ENCODE measurements around the gene PIWIL4. TPM values are rescaled to one million over a fixed set of nuclear protein-coding genes. Genes with fewer than 3 reads are reported as not detected.

PIWIL4 gene
- 4.7 TPM for polyA plus RNA-seq (ENCODE audit: insufficient read length)
- long read RNA-seq, donor 1, result 0 reads
- long read RNA-seq, donor 2, partial matches to known transcripts, result 0 of 1 reads
- long read RNA-seq, donor 2, other reads (novel, unspliced or antisense), result 0 of 1 reads
- long read RNA-seq, donor 3, result 0 reads
- long read RNA-seq, donor 4, result 0 reads
- long read RNA-seq, donor 5, result 0 reads
- long read RNA-seq, donor 6, result 0 reads
- long read RNA-seq, donor 7, partial matches to known transcripts, result 0 of 2 reads
- long read RNA-seq, donor 7, other reads (novel, unspliced or antisense), result 0 of 2 reads
- long read RNA-seq, donor 8, result 0 reads

GRCh38 chr11:94567181-94567670 lies at the start of gene PIWIL4:
Gene PIWIL4 (plus strand): TSS chr11:94567368. CDS start chr11:94567519, 151 bp downstream.
- DNase-seq, result no peak

DNA sequence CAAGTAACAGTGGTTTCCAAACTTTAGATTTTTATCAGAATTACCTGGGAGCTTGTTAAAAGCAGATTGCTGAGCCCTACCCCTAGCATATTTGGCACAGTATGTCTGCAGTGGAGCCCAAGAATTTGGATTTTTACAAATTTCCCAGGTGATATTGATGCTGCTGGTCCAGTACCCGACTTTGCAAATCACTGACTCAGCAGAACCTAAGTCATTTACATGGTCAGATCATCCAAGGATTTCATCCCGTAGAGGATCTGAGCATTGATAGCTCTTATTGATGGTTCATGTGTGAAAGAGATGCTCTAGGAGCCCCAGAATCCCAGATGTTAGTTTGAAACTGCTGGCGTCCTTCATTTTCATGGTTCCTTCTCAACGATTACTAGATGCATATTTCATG lies 48.9 kb upstream of the PIWIL4 start:
- DNase-seq, result no peak

- DNase-seq, result peak; percentile 31
Measured at GRCh38 chr11:94519478-94520084, 47.6 kb upstream of the PIWIL4 start.

- DNase-seq, result no peak
Measured at GRCh38 chr11:94521684-94522083, 45.5 kb upstream of the PIWIL4 start.

DNA sequence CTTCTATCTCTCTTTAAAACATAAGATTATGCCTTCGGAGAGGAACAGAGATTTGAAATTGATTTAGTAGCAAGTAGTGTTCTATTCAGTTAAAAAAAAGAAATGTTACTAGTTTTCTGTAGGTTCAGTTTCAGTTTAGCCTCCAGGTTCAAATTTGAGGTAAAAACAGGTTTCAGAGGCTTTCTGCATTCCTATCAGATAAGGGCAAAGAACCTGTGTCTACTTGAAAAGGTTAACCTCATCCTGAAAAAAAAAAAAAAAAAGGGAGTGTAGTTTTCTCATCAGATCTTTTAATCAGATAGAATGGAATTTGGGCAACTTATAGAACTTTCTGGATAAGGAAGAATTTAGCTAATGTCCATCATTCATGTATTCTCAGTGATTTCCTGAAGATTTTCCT lies 42.8 kb upstream of the PIWIL4 start:
- DNase-seq, result no peak

DNA sequence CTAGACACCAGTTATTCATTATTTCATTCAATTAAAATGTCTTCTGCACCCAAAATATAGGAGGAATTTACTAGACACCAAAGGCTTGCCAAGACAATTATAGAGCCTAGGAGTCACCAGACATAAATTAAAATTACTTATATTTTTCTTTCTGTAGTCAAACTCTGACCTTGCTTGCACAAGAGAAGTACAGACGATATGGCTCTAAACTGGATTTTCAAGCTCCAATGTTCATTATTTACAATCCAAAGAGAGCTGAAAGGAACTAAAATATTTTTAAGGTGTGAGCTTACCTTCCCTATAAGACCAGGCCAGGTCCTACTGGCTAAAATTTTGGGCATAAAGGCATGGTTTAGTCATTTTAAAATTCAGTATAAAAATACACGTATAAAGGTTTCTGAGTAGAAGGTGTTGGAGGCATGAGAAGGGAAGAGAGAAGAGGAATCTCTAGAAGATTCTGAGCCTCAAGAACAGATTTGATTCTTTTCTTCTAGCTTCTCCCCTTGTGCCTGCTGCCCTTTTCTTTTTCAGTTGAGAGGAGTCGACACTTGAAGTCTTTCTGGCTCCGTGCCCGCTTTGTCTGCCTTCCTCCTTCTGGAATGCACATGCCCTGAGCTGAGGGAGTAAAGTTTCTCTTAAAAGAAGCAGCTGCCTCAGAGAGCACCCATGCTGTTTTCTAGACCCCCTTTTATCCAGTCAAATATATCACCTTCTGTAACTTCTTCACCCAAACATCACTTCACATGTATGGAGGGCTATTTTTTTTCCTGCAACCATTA lies 41.4 kb upstream of the PIWIL4 start:
- DNase-seq, result peak; percentile 77

DNA sequence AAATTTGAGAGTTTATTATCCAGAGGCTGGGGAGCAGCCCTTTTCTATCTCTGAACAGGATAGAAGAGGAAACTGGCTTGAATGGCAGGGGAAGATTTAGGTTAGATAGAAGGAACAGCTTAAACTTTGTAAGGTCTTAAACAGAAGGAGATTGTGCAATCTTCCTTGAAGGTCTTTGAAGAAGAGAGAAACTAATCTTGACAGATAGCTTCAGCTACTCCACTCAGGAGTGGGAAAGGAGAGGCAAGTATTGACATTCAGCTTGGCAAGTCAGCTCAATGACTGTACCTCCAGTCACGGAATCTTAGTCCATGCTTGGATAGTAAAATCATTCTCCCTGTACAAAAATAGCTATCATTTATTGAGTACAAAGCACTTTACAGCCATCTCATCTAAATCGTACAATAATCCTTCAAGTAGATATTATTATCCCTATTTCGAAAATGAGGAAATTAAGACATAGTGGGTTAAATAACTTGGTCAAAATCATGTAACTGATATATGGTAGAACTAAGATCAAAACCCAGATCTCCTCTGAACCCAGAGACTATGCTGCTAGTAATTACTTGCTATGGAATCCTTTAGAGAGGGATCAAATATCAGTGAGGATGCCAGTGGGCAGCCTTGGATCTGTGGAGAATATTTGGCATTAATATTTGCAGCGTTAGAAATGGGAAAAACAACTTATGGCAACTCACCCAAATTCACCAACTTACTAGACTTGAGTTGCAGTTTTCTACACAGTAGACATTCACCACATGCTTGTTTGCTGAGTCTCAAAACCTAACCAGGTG lies 40.3 kb upstream of the PIWIL4 start:
- no peak for DNase-seq

- no peak for DNase-seq
Measured at GRCh38 chr11:94528551-94528950, 38.6 kb upstream of the PIWIL4 start.

GRCh38 chr11:94532211-94532610 lies 35.0 kb upstream of the PIWIL4 start:
- no peak for DNase-seq

DNA sequence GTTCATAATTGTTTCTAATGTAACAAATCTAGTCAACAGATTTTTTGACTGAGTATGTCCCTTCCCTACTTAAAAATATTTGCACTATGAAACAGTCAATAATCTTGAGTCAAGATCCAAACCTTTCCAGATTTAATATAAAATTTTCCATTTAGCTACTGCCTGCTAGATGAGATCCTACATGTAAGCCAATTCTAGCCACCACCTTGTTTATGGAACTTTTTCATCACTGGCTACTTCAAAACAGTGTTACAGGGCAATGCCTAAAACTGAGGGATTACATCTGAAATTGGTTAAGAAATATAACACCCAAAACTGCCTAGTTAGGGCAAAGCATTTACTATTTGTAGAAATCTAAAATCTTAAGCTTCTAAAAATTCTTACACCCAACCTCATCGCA lies 34.0 kb upstream of the PIWIL4 start:
- DNase-seq, result no peak

DNA sequence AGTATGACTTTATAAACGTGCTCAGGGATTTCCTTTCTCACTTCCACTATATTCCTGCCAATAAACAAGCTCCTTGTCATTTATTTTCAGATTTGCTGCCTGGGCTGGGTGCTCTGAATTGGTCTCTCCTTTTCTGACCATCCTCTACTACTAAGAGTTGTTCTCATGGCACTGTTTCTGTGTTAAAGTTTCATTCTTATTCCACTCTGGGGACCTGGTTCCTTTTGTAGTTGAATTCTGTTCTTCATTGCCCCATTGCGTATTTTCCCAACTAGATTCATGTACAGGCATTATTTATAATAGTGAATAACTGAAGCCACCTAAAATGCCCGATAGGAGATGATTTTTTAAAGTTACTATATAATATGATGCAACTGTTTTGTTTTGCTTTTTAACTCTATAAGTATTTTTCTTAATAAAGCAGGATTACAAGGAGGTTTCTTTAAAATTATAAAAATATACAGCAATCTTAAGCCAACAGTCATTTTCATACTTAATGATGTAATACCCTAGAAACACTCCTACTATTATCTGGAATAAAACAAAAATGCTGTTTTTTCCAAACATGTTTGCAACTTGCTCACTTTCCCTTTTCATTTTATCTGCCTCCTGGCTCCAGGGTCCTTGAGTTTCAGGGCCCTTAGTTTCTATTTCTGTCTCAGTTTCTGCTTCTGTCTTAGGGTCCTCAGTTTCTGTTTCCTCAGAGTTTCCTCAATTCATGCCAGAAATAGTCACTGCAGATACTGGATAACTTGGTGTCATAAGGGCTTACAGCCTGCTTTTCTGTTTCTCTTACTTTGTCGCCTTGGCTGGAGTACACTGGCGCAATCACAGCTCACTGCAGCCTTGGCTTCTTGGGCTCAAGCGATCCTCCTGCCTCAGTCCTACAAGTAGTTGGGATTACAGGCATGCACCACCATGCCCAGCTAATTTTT lies 33.2 kb upstream of the PIWIL4 start:
- DNase-seq, result no peak

GRCh38 chr11:94536386-94536785 lies 30.8 kb upstream of the PIWIL4 start:
- no peak for DNase-seq

DNA sequence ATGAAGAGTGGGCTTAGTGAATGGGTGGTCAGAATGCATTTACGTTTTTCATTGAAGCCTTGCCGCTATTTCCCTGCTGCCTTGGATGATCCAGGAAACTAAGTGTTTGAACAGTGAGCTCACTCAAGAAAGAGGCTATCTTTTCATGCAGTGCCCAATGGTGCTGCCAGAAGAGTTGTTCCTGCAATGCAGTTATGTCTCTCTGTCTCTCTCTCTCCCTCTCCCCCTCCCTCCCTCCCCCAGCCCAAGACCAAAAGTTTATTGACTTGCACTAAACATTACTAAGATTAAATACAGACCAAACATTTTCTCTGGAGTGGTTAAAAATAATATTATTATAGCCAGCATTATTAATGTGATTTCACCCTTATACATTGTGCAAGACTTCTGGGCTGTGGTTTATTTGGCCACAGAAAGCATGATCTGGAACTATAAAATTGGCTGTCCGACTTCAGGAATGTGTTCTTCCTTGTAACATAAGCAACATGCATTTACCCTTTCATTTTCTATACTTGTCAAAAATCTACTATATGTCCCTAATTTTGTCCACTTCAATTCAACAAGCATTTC lies 30.1 kb upstream of the PIWIL4 start:
- DNase-seq, result no peak

DNA sequence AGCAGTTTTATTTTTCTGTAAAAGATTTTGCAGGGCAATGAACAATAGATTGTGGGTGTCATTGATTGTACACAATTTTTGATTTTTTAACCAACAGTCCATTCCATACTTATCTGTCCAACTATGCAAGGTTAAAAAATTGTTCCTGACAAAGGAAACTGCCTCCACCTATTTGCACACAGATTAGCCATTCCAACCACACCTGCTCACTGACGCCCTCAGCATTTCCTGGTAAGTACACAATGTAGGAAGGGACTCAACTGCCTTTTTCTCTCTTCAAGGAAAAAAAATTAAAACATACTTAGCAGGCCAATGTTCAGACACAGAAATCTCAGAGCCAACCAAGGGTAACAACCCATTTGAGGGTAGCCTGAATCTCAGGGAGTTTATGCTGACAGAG lies 27.7 kb upstream of the PIWIL4 start:
- no peak for DNase-seq

- peak; percentile 81 for DNase-seq
Measured at GRCh38 chr11:94543695-94544645, 23.2 kb upstream of the PIWIL4 start, which contains the start of gene FUT4. Gene FUT4 (plus strand): TSS chr11:94543921. CDS start chr11:94544134, 213 bp downstream.

- no peak for DNase-seq
Measured at GRCh38 chr11:94544646-94545263, 22.4 kb upstream of the PIWIL4 start.

DNA sequence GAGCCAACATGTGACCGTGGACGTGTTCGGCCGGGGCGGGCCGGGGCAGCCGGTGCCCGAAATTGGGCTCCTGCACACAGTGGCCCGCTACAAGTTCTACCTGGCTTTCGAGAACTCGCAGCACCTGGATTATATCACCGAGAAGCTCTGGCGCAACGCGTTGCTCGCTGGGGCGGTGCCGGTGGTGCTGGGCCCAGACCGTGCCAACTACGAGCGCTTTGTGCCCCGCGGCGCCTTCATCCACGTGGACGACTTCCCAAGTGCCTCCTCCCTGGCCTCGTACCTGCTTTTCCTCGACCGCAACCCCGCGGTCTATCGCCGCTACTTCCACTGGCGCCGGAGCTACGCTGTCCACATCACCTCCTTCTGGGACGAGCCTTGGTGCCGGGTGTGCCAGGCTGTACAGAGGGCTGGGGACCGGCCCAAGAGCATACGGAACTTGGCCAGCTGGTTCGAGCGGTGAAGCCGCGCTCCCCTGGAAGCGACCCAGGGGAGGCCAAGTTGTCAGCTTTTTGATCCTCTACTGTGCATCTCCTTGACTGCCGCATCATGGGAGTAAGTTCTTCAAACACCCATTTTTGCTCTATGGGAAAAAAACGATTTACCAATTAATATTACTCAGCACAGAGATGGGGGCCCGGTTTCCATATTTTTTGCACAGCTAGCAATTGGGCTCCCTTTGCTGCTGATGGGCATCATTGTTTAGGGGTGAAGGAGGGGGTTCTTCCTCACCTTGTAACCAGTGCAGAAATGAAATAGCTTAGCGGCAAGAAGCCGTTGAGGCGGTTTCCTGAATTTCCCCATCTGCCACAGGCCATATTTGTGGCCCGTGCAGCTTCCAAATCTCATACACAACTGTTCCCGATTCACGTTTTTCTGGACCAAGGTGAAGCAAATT lies 21.7 kb upstream of the PIWIL4 start:
- DNase-seq, result no peak

- DNase-seq, result no peak
Measured at GRCh38 chr11:94546162-94546470, 21.1 kb upstream of the PIWIL4 start.
